Suprapubic skin (tissue), 4 donors: ENCODE results near the gene NLGN4X.

Experiments
- CTCF ChIP-seq, 2 donors: fragments of 200-600 bp in 1 of 2; fragments of 450-650 bp in 1 of 2; sonication (generic) in 1 of 2; IDR thresholded peaks; one replicate each; pipeline ENCODE4 v1.5.1; 2016 to 2019; ENCODE audit warnings: antibody characterized with exemption in 2 of 2, mild to moderate bottlenecking in 1 of 2, moderate library complexity in 1 of 2
- EP300 ChIP-seq: sonication (generic); formaldehyde crosslinking; IDR thresholded peaks from one replicate; pipeline ENCODE4 v1.6.1; 2017; ENCODE audit warnings: antibody characterized with exemption
- POLR2A ChIP-seq, 2 donors: fragments of 450-650 bp; IDR thresholded peaks; one replicate each; pipeline ENCODE4 v1.6.1; 2017; ENCODE audit warnings: antibody characterized with exemption in 2 of 2, mild to moderate bottlenecking in 2 of 2, moderate library complexity in 2 of 2
- POLR2AphosphoS5 ChIP-seq, 3 donors: sonication (generic); formaldehyde crosslinking; IDR thresholded peaks; one replicate each; pipeline ENCODE4 v1.6.1; 2017; ENCODE audit warnings: antibody characterized with exemption in 3 of 3

GRCh38 chrX:6074532-6074931 is 154.1 kb downstream of the NLGN4X start:
- TF ChIP-seq EP300 (no peak), POLR2A (IDR thresholded peaks at IDR 0.05) (no peak), POLR2AphosphoS5 (IDR thresholded peaks at IDR 0.05) (no peak), CTCF (IDR thresholded peaks at IDR 0.05) (no peak)
